SIG-M5 treated with dmso at 0.1 percent for 504 hours (cell line): Measurements from ENCODE around the gene CDH22.
A peak's percentile ranks its signal among the peaks of the same experiment; 100 is the strongest.

Experiments
- DNase-seq: peaks from one replicate; lab custom pipeline; 2025; ENCODE audit not compliant: unreplicated experiment; lab: John Stamatoyannopoulos, UW

CDH22 gene

DNA sequence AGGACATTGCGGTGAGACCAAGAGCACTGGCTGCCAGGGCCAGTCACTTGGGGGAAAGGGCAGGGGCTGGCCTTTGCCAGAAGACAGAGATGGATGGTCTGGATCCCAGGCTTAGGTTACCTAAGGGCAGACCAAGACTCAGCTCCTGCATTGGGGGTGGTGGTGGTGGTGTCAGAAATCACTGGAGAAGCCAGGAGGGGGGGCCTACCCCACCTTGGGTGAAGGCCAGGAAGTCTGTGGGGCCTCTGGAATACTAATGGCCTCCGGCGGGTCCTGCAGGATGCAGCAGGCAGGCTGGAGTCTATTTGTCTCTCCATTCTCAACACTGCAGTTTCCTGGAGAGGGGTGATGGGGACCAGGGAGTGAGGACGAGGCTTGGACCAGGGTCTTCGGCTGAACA is 157.4 kb downstream of the CDH22 start:
- DNase-seq: no peak

DNA sequence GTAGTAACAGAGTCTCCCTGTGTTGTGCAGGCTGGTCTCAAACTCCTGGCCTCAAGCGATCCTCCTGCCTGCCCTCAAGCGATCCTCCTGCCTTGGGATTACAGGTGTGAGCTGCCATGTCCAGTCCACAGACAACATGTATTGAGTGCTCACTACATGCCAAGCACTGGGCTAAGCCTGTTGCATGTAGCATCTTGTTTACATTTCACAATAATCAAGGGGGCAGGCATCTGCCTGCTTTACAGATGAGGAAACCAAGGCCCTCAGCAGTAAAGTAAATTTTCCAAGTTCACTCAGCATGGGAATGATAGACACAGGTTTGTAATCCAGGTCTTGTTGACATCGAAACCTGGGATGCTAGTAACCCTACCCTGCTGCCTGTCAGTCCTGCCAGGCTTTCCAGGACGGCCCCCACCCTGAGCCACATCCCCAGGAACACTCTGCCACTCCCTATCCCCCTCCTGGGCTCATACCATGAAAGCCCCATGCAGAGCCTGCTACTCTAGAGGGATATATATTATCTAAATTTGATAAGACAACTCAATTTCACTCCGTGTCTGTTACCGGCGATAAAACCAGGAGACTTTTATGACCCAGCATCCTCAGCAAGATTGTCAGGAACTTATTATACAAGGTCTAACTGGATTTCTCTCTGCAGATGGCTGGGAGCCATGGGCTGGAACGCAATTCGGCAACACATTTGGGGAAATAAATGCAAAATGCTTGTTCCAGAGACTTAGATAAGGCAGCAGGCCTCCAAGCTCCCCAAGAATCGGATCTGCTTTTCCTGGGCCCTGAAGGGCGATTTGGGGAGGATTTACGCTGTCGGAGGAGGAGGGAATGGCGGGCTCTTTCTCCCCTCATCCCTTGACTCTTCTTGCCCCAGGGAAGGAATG is 159.7 kb downstream of the CDH22 start:
- no peak for DNase-seq

- DNase-seq: no peak
These were observed 162.6 kb downstream of the CDH22 start for GRCh38 chr20:46145713-46146112.

GRCh38 chr20:46144432-46145025 is 163.8 kb downstream of the CDH22 start:
- DNase-seq: no peak

DNA sequence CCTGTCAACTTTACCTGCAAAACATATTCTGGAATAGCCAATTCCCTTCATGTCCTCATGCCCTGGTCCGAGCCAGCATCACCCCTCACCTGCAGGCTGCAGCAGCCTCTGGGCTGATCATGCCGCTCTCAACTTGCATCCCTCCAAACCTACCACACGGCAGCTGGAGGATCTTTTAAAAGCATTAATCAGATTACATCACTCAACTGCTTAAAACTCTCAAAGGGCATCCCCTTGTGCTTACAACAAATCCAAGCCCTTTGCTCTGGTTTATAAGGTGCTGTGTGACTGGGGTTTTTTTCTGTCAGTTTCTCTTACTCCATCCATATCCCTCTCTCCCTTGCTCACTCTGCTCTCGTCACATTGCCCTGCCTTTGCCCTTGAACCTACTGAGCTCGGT is 166.2 kb downstream of the CDH22 start:
- DNase-seq: no peak

- no peak for DNase-seq
These were observed 168.3 kb downstream of the CDH22 start for GRCh38 chr20:46139908-46140482.

DNA sequence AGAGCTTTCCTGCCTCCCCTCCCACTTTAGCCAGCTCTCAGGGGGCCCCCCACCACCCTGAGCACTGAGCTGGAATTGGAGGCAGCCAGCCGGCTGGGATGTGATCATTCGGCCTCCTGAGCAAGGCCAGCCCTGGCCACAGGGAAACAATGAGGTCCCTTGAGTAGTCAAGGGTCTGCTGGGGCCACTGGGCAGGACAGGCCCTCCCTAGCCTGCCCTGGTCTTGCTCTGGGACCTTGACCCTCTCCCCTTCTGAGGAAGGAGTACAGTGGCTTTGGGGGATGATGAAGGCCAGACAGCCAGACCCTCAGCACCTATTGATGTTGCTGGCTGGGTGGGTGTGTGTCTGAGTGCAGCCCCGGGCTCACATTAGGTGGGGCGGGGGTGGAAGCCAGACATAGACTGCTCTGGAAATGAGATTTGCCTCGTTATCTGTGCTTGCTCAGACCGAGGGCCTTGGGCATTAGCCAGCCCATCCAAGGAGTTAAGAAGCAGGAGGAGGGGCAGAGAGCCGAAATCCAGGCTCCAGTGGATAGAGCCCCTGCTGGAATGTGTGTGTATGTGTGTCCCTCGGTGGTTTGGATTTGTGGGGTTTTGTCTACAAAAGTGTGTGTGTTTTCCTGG is 168.9 kb downstream of the CDH22 start:
- no peak for DNase-seq

- DNase-seq: no peak
These were observed 170.5 kb downstream of the CDH22 start for GRCh38 chr20:46137816-46138215.

- no peak for DNase-seq
These were observed 172.3 kb downstream of the CDH22 start for GRCh38 chr20:46135856-46136633.

DNA sequence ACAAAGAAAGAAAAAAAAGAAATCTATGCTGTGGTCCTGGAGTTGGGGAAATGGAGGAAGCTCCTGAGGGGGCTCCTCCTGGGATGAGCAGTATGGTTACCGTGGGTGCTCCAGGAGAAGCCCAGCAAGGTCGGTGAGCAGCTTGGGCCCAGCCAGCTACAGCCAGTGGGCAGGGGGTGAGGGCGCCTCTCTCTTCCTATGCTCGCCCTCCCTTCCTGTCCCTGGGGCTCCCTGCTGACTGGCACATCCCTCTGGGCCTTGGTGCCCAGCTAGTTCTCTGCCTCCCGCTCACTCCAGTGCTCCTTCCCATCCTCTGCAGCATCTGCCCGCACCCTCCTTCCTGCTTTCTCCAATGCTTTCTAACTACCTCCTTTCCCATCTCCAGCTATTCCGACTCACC is 173.6 kb downstream of the CDH22 start:
- no peak for DNase-seq

GRCh38 chr20:46133886-46134654 is 174.2 kb downstream of the CDH22 start:
- no peak for DNase-seq

- DNase-seq: peak; percentile 61
These were observed 175.6 kb downstream of the CDH22 start for GRCh38 chr20:46132705-46133120.

GRCh38 chr20:46131396-46131795 is 176.9 kb downstream of the CDH22 start:
- DNase-seq: no peak

- DNase-seq: no peak
These were observed 177.8 kb downstream of the CDH22 start for GRCh38 chr20:46130534-46130933.

GRCh38 chr20:46129955-46130481 is 178.3 kb downstream of the CDH22 start:
- no peak for DNase-seq

DNA sequence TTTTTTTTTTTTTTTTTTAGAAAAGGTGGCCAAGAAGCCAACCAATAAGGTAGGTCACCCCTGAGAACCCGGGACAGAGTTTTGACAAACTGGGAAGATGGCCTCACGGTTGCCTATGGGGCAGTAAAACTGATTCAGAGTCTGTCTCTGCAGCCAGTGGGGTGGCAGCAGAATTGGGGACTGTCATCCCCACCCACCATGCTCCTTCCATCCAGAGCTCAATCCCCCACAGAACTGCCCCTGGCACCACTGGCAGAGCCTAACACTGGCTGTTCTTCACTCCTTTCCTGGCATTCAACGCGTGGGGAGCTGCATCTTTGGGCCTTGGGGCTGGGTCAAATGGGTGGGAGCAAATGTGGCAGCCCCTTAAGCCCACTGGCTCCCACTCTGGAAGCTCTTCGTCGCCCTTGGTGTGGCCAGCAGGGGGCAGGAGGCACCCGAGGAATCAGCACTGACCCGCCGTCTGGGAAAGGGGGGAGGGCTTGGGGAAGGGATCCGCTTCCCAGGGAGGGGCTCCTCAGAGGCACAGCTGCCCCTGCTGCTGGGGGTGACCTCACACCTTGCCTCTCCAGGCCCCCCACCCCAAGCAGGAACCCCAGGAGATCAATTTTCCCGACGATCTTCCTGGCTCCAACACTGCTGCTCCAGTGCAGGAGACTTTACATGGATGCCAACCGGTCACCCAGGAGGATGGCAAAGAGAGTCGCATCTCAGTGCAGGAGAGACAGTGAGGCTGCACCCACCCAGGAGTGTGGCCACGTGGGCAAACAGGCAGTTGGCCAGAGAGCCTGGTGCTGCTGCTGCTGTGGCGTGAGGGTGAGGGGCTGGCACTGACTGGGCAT is 179.8 kb downstream of the CDH22 start:
- no peak for DNase-seq

DNA sequence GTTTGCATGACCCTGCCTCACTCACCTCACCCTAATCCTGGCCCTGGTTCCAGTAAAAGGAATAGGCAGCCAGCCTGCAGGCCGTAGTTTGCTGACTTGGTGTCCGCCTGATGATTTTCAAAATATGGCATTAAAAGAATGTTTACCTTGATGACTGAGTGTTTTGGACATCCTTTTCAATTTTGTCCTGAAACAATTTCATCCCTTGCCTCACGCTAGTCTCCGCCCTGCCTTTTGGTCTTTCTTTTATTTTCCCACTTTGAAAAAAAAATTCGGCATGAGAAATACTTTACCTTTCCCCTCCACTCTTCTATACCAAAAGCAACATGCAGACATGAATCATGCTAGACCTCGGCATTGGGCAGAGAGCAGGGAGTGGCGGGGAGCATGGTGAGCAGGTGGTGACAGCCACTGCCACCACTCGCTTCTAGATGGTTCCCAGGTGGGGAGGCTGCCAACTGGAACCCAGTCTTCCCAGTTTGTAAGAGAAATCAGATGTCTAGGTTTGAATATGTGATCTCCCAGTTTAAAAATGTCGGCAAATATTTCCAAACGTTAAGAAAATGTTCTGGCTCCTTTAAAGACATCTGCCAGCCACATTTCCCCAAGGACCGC is 180.8 kb downstream of the CDH22 start:
- no peak for DNase-seq

- DNase-seq: no peak
These were observed 181.8 kb downstream of the CDH22 start for GRCh38 chr20:46126440-46127056.
